Right atrium auricular region (tissue), 2 donors: ENCODE data around the gene EHHADH. TPM values are rescaled to one million over a fixed set of nuclear protein-coding genes. Genes with fewer than 3 reads are reported as not detected.

Source experiments
- DNase-seq: peaks from one replicate; pipeline ENCODE4 v3.0.0-alpha.2; 2019; ENCODE audit warnings: low spot score
- H3K27ac ChIP-seq, 2 donors: fragments of 200-600 bp; sonication (generic); 1 replicate in 1 of 2; 2 replicates in 1 of 2; pipeline ENCODE4 v1.5.1; 2016 to 2019
- H3K27me3 ChIP-seq, 2 donors: fragments of 200-600 bp; sonication (generic); one replicate each; pipeline versions ENCODE4 v1.5.1 to v1.6.0; 2017 to 2019
- H3K36me3 ChIP-seq: fragments of 200-600 bp; sonication (generic); one replicate; pipeline ENCODE4 v1.5.1; 2016
- H3K4me1 ChIP-seq, 2 donors: fragments of 200-600 bp; sonication (generic); one replicate each; pipeline versions ENCODE4 v1.5.1 to v1.6.0; 2017 to 2019
- H3K4me3 ChIP-seq, 2 donors: fragments of 200-600 bp; sonication (generic); 1 replicate in 1 of 2; 2 replicates in 1 of 2; pipeline ENCODE4 v1.5.1; 2017 to 2019; ENCODE audit warnings: mild to moderate bottlenecking in 1 of 2, moderate library complexity in 1 of 2
- H3K9me3 ChIP-seq, 2 donors: fragments of 200-600 bp; sonication (generic); one replicate each; pipeline ENCODE4 v1.5.1; 2019
- CTCF ChIP-seq, 2 donors: fragments of 200-600 bp; sonication (generic); IDR thresholded peaks; one replicate each; pipeline ENCODE4 v1.5.1; 2019; ENCODE audit warnings: antibody characterized with exemption in 2 of 2
- total RNA-seq, 2 donors: library from RNA; depleted of rRNA; stranded (reverse); fragments of >200 nt; gene quantifications; one replicate each; pipeline ENCODE4 v1.1.0, GENCODE V29; 2016

Gene EHHADH
- total RNA-seq, 2 donors from 2014 or later, result 3.6 to 24.3 TPM

GRCh38 chr3:185164428-185165217 is 89.2 kb downstream of the EHHADH start:
- no peak overlapping the region for H3K4me3 ChIP-seq
- no peaks in the 10 kb centered on the region for H3K27me3 ChIP-seq
- H3K36me3 ChIP-seq, result no peaks in the 10 kb centered on the region
- no peak overlapping the region for H3K27ac ChIP-seq
- DNase-seq, result no peak
- TF ChIP-seq CTCF (IDR thresholded peaks at IDR 0.05), result no peak
- H3K4me1 ChIP-seq, result no peaks in the 10 kb centered on the region
- H3K9me3 ChIP-seq, result no peaks in the 10 kb centered on the region

- no peaks in the 10 kb centered on the region for H3K9me3 ChIP-seq
- no peak overlapping the region for H3K27ac ChIP-seq
- DNase-seq, result no peak
- H3K27me3 ChIP-seq, result no peaks in the 10 kb centered on the region
- TF ChIP-seq CTCF (IDR thresholded peaks at IDR 0.05), result no peak
- H3K36me3 ChIP-seq, result no peaks in the 10 kb centered on the region
- no peaks in the 10 kb centered on the region for H3K4me1 ChIP-seq
- H3K4me3 ChIP-seq, result no peak overlapping the region
These were observed 91.2 kb downstream of the EHHADH start for GRCh38 chr3:185162634-185163033.

- Histone ChIP-seq H3K9me3 (no peaks in the 10 kb centered on the region), H3K27ac (no peak overlapping the region), H3K36me3 (no peaks in the 10 kb centered on the region), H3K4me3 (no peak overlapping the region), H3K4me1 (no peaks in the 10 kb centered on the region), H3K27me3 (no peaks in the 10 kb centered on the region)
- no peak for DNase-seq
- TF ChIP-seq CTCF (IDR thresholded peaks at IDR 0.05), result no peak
These were observed 92.1 kb downstream of the EHHADH start for GRCh38 chr3:185161761-185162160.

GRCh38 chr3:185157347-185157746 is 96.5 kb downstream of the EHHADH start:
- H3K27me3 ChIP-seq, result no peaks in the 10 kb centered on the region
- H3K4me3 ChIP-seq, result no peak overlapping the region
- no peaks in the 10 kb centered on the region for H3K36me3 ChIP-seq
- TF ChIP-seq CTCF (IDR thresholded peaks at IDR 0.05), result no peak
- no peak for DNase-seq
- peaks cover 0 to 10% of the 10 kb centered on the region in 2 donors for H3K4me1 ChIP-seq
- no peaks in the 10 kb centered on the region for H3K9me3 ChIP-seq
- no peak overlapping the region for H3K27ac ChIP-seq

GRCh38 chr3:185155678-185156077 is 98.2 kb downstream of the EHHADH start:
- no peak overlapping the region for H3K27ac ChIP-seq
- H3K36me3 ChIP-seq, result no peaks in the 10 kb centered on the region
- no peak for TF ChIP-seq CTCF (IDR thresholded peaks at IDR 0.05)
- H3K4me1 ChIP-seq, result peaks cover 0 to 12% of the 10 kb centered on the region in 2 donors
- H3K27me3 ChIP-seq, result no peaks in the 10 kb centered on the region
- H3K9me3 ChIP-seq, result no peaks in the 10 kb centered on the region
- DNase-seq, result no peak
- no peak overlapping the region for H3K4me3 ChIP-seq
